Psoas muscle (tissue), 8 donors: ENCODE results near the gene FAM193B. TPM values are rescaled to one million over a fixed set of nuclear protein-coding genes. Genes with fewer than 3 reads are reported as not detected.
A peak's percentile ranks its signal among the peaks of the same experiment; 100 is the strongest.

ENCODE experiments used
- ATAC-seq, 4 donors: fragments of 200-7000 bp; cut with Tn5 transposase; one replicate each; pipeline ENCODE4 v1.9.1; 2020; ENCODE audit warnings: moderate library complexity in 3 of 4, mild to moderate bottlenecking in 2 of 4
- DNase-seq, 2 donors: peaks; one replicate each; pipeline ENCODE4 v3.0.0-alpha.2; 2020
- H3K27ac ChIP-seq: fragments of 200-600 bp; one replicate; pipeline ENCODE4 v1.8.0; 2022
- H3K27me3 ChIP-seq, 3 donors: fragments of 200-600 bp in 1 of 3; one replicate each; pipeline versions ENCODE4 v1.6.1 to v1.8.0; 2013 to 2022; ENCODE audit warnings: low read length in 2 of 3, mild to moderate bottlenecking in 2 of 3, moderate library complexity in 1 of 3; ENCODE audit not compliant: insufficient read depth in 3 of 3
- H3K36me3 ChIP-seq, 2 donors: fragments of 200-600 bp in 1 of 2; one replicate each; pipeline versions ENCODE4 v1.6.1 to v1.8.0; 2013 to 2022; ENCODE audit warnings: low read depth in 1 of 2, mild to moderate bottlenecking in 1 of 2, moderate library complexity in 1 of 2; ENCODE audit not compliant: insufficient read depth in 1 of 2
- H3K4me1 ChIP-seq: fragments of 200-600 bp; one replicate; pipeline ENCODE4 v1.8.0; 2022
- H3K4me3 ChIP-seq: fragments of 200-600 bp; one replicate; pipeline ENCODE4 v1.8.0; 2022; ENCODE audit warnings: mild to moderate bottlenecking
- H3K9me3 ChIP-seq: fragments of 200-600 bp; one replicate; pipeline ENCODE4 v1.8.0; 2022
- CTCF ChIP-seq: fragments of 200-600 bp; IDR thresholded peaks from one replicate; pipeline ENCODE4 v1.8.0; 2022; ENCODE audit warnings: antibody characterized with exemption
- WGBS, 3 donors: extraction: QIAGEN DNeasy Blood & Tissue Kit; methylation state at CpG; one replicate each; pipeline versions ENCODE4 v1.1.6 to v1.1.7; 2013; 5-methylcytosine and 5-hydroxymethylcytosine counted together
- intact Hi-C, 2 donors: fragments of 100-400 bp; cut with DNase I; formaldehyde crosslinking; loops; one replicate each; pipeline versions ENCODE4 v1.11.0 to v1.14.2; 2022
- polyA plus RNA-seq, 3 donors: library from polyadenylated mRNA; stranded (reverse); fragments of 200-250 nt; gene quantifications; one replicate each; pipeline ENCODE4 v1.2.3, GENCODE V29; 2013
- total RNA-seq, 4 donors: library from RNA; stranded (reverse); fragmentation: NEBNext Ultra II Directional in 2 of 4; extraction: Animal tissue kit (Norgen Biotek cat#: 25700) in 2 of 4; gene quantifications; one replicate each; pipeline versions ENCODE4 v1.2.1 to v1.2.4, GENCODE V29; 2021 to 2023
- donor health status: healthy with polysubstance abuse.
- donor health status: DM: no; HTN: no; CAD: no; lungs with moderate emphysema.
- donor health status: Bipolar disorder and iron deficiency.
- donor health status: healthy.
- donor health status: DM: yes; HTN: yes; CAD: no.
- donor health status: DM: no; HTN: no; CAD: no.
- donor health status: DM: no; HTN: no; CAD: no.
- donor health status: DM: yes; HTN: yes; CAD: no.

FAM193B gene
- total and polyA plus RNA-seq, 7 donors: 26.9 to 36.7 (median 28.4) TPM

- Histone ChIP-seq H3K9me3 (no peaks in the 10 kb centered on the region), H3K4me3 (no peak overlapping the region), H3K4me1 (peaks cover 28% of the 10 kb centered on the region), H3K27me3 (no peaks in the 10 kb centered on the region), H3K36me3 (peaks cover 12 to 95% of the 10 kb centered on the region in 2 donors), H3K27ac (peak overlapping the region; percentile 23)
- no peak for DNase-seq
- intact Hi-C loops: no loop called here
- ATAC-seq: no peak
- no peak for TF ChIP-seq CTCF
- 70 to 84% (median 78%) methylated on average over 12 of the region's 12 CpGs for WGBS, 3 donors
These were observed 24.8 kb downstream of the FAM193B start for GRCh38 chr5:177529247-177530203.

- H3K4me3 ChIP-seq: no peak overlapping the region
- intact Hi-C loops: no loop called here
- H3K27me3 ChIP-seq: no peaks in the 10 kb centered on the region
- 61 to 89% (median 66%) methylated on average over 10 of the region's 10 CpGs for WGBS, 3 donors
- peak overlapping the region; percentile 21 for H3K27ac ChIP-seq
- H3K36me3 ChIP-seq: peaks cover 12 to 97% of the 10 kb centered on the region in 2 donors
- DNase-seq (no peak), ATAC-seq (no peak)
- TF ChIP-seq CTCF: no peak
- no peaks in the 10 kb centered on the region for H3K9me3 ChIP-seq
- peaks cover 28% of the 10 kb centered on the region for H3K4me1 ChIP-seq
These were observed 25.7 kb downstream of the FAM193B start for GRCh38 chr5:177528631-177529030.

GRCh38 chr5:177527595-177527994 lies 26.8 kb downstream of the FAM193B start:
- 63 to 89% (median 79%) methylated on average over 8 of the region's 8 CpGs for WGBS, 3 donors
- Histone ChIP-seq H3K27ac (no peak overlapping the region), H3K27me3 (no peaks in the 10 kb centered on the region), H3K36me3 (peaks cover 12 to 97% of the 10 kb centered on the region in 2 donors), H3K4me3 (no peak overlapping the region), H3K9me3 (no peaks in the 10 kb centered on the region), H3K4me1 (peaks cover 28% of the 10 kb centered on the region)
- ATAC-seq: no peak
- DNase-seq: no peak
- no peak for TF ChIP-seq CTCF
- intact Hi-C loops: no loop called here

GRCh38 chr5:177526791-177527190 lies 27.6 kb downstream of the FAM193B start:
- DNase-seq (no peak), ATAC-seq (peak in 1 of 4 donors; percentile 6)
- TF ChIP-seq CTCF: no peak
- no peaks in the 10 kb centered on the region for H3K27me3 ChIP-seq
- H3K9me3 ChIP-seq: no peaks in the 10 kb centered on the region
- intact Hi-C loops: no loop called here
- no peak overlapping the region for H3K4me3 ChIP-seq
- H3K27ac ChIP-seq: peak overlapping the region; percentile 80
- H3K4me1 ChIP-seq: peaks cover 28% of the 10 kb centered on the region
- H3K36me3 ChIP-seq: peaks cover 12 to 97% of the 10 kb centered on the region in 2 donors
- 49 to 80% (median 57%) methylated on average over 6 of the region's 6 CpGs for WGBS, 3 donors
